HG02870 (cell line): ENCODE results near the gene KCNC1.

ENCODE experiments used
- ATAC-seq: cut with Tn5 transposase; IDR thresholded peaks from one replicate; pipeline ENCODE4 v1.9.1; 2021; ENCODE audit warnings: mild to moderate bottlenecking, moderate library complexity; ENCODE audit not compliant: unreplicated experiment

Gene KCNC1

DNA sequence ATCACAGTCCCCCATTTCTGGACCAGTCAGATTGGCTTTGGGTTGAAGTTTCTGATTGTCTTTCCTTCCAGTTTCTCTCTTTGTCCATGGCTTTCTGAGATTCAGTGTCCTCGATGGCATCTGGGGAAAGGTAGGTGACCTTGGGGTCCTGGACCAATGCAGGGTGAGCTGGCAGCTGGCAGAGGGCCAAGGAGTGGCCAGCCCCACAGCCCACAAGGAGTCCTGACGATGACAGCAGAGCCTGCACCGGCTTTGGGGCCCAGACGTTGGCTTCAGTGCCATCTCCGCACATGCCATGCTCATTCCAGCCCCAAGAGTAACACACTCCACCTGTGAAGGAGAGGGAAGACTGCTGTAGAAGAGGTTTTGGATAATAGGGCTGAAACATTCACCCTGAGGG, 53.5 kb downstream of the KCNC1 start:
- no peak for ATAC-seq

DNA sequence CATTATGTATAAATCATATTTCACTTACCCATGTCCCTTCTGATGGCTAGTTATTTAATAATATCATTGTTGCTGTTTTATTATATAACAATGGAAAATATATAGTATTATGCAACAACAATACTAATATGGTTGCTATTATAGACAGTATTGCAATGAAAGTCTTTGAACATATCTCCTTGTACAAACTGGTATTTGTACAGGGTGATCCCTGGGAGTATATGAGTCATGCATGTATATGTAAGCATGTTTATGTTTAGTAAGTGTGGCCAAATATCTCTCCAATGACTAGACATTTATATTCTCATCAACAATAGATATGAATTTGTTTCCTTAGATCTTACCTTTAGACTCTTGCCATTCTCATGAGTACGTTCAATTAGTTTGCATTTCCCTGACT, 55.9 kb downstream of the KCNC1 start:
- no peak for ATAC-seq

DNA sequence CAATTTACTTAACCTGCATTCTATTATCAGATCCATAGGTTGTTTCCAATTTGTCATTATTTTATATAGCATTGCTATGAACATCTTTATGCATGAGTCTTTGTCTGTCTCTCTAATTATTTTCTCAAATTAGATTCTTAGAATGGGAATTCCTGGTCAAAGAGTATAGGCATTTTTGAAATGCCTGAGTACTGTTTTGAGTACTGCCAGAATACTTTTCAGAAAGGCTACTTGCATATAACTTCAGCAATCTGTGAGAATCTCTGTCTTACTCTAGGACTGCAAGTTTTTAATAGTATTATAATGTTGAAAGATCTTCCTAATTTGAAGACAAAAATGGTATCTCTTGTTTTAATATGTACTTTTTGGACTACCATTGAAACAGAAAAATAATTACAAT, 56.6 kb downstream of the KCNC1 start:
- no peak for ATAC-seq

DNA sequence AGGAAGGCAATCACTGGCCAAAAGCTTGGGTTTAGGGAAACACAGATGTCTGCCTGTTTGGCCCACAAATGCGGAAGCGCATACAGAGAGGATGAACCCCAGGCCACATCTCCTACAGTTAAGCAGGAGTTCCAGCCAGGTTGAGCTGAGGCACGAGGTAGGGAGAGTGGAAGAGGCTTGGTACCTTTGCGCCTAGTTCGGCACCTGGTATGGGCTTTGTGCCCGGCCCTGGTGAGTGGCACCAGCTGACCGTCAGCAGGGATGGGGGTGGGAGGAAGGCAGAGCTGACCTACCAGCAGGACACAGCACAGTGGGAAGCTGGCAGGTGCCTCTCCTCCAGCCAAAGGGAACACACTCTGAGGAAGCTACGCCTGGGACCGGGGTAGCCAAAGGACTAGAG, 57.6 kb downstream of the KCNC1 start:
- no peak for ATAC-seq

DNA sequence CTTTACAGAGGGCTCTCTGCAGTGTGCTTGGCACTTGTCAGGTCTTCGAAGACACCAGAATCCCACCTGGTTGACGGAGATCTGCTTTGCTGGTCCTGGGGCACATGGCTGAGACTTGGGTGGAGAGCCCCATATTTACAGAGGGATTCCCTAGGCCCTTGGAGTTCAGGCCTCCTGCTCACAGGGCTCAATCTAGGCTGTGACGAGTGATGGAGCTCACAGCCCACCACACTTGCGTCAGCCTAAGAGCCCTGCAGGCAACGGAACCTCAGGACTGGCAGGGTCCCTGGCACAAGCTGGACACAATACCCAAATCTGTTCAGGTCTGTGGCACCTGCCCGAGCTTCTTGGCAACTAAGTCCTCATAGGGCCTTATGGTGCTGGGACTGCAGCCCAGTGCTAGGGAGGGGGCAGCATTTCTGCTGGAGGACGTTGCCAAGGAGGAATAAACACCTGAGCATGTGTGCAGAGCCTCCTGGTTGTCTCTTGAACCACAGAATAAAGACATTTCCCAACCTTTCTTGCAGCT, 59.1 kb downstream of the KCNC1 start:
- ATAC-seq: no peak

DNA sequence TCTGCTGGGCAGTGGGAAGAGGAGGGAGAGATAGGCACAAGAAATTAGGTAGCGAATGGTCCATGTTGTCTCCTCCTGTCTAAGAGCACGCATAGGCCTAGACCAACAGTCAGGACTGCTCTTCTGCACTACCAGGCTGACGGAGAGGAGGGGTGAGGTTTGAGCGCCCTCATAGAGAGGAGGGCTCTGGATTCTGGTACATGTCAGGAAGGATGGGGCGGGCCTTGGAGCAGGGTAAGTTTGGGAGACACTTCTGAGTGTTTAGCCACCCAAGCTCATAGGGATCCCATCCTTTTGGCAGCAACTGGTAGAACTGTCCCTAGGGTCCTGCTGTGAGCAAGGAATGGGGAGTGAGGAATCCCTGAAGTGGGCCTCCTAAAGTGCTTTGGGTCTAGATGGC, 60.4 kb downstream of the KCNC1 start:
- no peak for ATAC-seq

DNA sequence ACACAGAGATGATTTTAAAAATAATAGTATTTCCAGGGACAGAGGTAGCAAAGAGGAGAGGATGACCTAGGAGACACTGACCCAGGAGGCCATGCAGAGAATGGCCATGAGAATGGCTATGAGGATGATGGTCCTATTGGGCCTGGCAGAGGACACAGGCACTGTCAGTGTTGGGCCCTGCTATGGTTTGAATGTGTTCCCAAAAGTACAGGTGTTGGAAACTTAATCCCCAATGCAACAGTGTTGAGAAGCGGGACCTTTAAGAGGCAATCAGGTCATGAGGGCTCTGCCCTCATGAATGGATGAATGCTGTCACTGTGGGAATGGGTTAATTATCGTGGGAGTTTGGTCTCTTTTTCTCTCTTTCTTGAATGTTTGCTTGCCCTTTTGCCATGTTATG, 61.6 kb downstream of the KCNC1 start:
- ATAC-seq: no peak

DNA sequence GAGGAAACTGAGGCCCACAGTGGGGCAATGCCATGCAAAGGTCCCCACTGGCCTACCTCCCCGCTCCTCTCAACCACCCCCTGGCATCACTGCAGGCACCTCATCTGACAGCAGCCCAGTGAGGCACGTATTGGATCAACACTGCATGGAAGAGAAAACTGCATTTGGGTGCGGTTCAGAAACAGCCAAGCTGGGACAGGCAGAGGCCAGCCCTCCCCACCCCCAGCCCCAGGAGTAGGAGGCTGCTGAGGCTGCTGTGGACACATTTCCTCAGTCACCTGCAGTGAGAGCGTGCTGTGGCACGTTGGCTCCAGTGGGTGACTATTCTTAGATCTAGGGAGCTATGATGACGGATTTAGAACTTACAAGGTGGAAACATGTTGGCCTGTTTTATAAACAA, 63.7 kb downstream of the KCNC1 start:
- ATAC-seq: no peak

DNA sequence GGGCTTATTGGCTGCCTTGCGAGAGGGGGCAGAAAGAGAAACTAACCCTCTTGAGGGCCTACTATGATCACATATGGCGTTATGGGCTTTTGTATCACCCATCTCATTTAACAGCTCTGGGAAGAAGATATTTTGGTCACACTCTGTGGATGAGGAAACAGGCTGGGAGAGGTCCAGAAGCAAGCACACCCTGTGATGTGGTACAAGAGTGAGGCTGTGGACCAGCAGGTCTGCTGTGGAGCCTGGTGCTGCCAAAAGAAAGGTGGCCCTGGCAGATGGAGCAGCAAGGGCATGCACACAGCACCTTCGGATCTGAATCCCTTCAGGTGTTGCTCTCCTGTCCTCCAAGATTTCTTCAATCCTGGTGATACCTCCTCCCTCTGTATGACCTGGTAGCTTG, 64.1 kb downstream of the KCNC1 start:
- no peak for ATAC-seq

DNA sequence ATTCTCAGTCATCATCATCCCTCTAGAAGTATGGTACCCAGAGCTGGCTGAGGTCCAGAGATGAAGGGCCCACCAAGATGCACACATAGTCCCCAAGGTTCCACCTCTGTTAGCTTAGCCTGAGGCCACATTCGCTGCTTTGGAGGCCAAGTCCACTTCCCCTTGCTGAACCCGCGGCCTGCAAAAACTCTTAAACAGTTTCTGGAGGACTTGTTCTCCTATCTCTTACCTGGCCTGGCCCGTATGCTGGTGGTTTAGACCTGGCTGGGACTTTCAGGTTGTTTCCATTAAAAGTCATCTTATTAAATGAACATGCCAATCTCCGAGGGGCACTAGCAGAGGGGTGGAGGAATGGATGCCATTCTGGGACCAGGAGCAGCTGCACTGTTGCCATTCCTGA, 64.6 kb downstream of the KCNC1 start:
- ATAC-seq: no peak

DNA sequence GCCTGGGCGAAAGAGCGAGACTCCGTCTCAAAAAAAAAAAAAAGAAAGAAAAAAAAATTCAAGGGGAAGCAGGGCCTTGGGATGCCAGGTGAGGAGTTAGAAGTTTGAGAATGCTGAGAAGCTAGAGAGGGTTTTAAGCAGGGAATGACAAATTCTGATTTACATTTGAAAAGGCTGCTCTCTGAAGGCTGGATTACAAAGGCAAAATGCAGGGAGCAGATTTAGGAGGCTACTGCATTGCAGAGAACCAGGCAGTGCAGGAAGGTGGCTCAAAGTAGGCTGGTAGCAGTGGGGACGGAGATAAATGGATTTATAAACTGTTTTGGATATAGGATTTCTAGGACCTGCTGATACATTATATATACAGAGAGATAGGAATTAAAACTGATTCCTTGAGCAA, 66.6 kb downstream of the KCNC1 start:
- ATAC-seq: no peak

DNA sequence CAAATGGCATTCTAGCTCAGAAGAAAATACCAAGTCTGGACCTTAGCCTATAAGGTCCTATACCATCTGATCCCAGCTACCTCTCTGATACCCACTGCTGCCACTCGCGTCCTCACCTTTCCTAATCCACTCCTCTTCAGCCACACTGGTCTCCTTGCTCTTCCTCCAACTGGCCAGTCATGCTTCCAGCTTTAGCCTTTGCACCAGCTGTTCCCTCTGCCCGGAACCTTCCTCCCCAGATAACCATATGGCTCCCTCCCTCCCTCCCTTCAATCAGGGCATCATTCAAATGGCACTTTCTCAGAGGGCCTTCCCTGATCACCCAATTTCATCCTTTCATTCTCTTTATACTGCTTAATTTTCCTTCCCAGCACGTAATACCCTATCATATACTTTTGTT, 67.9 kb downstream of the KCNC1 start:
- ATAC-seq: no peak

DNA sequence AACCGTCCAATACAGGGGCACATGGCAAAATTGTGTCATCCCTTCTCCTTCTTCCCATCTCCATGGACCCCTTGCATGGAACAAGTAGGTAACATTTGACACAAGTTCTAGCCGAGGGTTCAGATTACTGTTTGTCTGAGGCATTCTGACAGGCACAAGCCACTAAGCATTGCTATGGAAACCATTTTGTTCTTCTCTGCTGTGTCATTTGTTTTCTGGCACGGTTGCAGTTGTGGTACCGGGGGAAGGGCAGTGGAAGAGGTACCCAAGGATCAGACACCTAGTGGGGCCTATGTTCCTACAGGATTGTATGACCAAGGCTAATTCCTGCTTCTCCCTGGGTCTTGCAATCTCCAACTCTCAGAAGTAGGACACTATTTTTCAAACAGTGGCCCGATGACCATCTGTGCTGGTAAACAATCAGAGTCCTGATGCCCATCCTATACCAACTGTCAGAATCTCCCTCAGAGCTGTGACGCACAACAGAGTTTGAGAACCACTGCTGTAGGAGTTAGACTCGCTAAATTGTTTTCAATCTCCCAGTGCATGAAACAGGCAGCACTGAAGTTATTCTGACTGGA, 69.3 kb downstream of the KCNC1 start:
- no peak for ATAC-seq

DNA sequence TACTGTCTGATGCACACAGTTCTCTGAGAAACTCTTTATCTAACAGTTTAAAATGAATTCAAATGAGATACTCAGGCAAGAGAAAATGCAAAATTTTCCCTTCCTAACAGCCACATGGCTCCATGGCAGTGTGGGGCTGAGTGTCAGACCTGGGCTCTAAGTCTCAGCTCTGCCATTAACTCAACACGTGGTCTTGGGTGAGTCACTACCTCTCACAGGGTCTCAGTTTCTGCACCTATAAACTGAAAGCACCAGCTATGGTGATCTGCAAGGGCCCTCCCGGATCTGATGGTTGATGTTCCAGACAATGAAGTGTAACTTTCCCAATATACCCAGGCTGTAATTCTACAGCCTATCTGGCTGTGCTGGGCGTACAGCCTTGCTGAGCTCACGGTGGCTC, 70.5 kb downstream of the KCNC1 start:
- ATAC-seq: no peak

DNA sequence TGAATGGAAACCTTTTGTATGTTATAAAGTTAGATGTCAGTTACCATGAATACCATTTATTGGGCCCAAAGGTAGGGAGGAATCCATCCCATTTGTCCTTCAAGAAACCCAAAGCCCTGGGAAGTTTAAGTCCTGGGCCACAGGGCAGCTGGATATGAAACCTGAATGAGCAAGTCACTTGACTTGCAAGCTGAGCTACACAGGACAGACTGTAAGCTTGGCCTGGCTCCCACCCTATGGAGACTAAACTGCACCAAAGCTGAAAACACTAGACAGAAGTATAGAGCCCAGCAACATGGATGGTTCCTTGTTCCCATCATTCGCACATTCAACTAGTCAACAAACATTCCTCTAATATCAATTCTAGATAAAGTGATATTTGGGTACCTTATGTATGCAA, 71.3 kb downstream of the KCNC1 start:
- ATAC-seq: no peak

DNA sequence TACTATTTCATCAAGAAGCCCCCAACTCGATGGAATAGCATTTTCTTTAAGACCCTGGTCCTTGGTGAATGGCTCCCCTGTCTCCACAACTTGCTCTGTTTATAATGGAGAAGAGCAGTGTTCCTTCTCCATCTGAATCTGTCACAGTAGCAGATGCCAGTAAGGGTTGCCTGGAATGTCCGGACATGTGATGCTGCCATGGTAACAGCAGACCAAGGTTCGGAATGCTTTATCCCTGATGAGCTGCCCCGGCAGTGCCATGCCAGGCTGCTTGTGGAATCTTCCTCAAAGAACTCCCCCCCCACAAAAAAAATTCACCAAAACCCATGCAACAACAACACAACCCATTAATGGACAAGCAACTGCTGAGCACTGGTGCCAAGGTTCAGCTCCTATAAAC, 72.5 kb downstream of the KCNC1 start:
- no peak for ATAC-seq

DNA sequence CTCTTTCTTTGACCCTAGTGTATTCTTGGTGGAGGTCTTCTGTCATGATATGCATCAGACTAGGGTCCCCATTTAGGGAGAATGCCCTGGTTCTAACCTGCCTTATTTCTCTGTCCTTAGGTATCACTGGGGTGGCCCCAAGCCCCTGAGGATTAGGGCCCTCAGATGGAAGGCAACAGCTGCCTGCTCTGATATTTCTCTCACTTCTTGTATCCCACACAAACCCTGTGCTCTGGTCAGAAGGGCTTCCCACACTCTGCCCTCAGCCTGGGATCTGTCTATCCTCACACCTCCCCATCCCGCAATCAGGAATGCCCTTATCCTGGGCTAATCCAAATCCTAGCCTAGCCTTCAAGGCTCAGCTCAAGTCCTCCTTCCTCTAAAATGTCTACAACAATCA, 75.5 kb downstream of the KCNC1 start:
- ATAC-seq: no peak

DNA sequence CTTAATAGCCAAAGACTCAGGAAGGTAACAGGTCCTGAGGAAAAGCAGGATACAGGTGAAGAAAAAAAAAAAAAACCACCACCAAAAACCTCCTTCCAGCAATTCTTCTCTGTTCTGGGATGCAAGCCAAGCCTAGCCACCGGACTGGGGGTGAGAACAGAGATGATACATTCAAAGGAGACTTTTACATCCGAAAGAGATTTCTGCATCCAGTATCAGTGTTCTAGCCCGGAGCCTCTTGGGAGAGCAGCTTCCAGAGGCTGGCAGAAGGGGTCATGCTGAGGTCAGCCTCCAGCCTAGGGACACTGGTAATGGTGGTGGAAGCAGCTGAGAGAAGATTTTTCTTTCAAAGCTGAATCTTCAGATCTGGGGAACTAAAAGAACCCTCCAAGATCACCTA, 76.2 kb downstream of the KCNC1 start:
- no peak for ATAC-seq

DNA sequence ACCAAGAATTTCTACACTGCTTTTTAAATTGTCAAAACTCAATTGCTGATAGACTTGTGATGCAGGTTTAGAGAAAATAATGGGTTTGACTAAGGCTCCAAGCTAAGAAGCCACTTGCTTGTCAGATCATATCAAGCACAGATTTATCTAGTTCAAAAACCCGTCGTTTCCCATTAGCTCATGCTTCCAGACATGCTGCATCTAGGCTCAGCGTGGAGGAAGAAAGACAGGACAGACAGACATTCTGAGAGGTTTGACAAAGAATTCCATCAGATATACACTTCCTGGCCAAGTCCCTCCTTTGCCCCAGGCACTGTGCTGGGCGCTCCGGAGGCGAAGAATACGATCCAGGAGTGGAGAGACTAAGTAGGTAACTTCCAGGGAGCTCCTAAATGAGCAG, 76.8 kb downstream of the KCNC1 start:
- ATAC-seq: no peak

DNA sequence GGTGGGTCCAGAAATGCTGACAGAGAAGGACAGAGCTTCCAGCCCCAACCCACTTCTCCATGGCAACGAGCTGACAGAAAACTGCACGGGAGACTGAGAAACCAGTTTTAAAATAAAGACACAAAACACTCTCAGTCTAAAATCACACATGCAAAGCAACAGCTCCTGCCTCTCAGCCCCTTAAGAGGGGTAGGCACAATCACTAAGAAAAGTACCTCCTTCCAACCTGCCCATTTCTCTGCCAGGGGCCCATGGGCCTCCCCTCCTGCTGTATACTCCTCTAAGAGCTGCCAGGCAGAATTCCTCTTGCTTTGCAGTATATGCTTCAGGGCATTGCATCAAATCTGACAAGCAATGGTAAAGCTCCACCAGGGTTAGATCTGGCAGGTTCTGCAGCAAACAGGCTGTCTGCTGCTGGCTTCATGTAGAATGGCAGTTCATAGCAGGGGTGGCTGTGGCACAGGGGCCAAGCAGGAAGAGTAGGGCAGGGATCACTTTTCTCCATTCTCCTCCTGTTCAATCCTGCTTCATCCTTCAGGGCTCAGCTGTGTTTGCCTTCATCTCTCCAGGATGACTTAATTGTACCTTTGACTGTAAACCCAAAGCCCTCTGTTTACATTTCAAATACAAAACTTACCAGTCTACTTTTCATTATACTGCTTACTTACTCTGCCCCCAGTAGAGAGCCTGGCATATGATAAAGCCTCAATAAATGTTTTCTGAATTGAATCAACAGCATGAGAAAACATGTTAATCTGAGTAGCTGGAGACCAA, 77.7 kb downstream of the KCNC1 start:
- no peak for ATAC-seq

DNA sequence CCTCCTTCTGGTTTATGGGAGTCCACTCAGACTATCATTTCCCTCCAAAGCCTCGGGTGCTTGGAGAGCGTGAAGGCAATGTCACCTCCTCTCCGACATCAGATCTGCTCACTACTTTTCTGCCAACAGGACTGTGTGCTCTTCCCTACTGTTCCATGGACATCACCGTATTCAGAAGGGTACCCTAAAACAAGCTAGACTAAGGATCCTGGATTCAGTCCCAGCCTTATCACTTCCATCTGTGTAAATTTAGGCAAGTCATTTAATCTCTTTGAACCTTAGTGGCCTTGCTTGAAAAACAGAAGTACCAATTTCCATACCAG, 78.2 kb downstream of the KCNC1 start:
- no peak for ATAC-seq

DNA sequence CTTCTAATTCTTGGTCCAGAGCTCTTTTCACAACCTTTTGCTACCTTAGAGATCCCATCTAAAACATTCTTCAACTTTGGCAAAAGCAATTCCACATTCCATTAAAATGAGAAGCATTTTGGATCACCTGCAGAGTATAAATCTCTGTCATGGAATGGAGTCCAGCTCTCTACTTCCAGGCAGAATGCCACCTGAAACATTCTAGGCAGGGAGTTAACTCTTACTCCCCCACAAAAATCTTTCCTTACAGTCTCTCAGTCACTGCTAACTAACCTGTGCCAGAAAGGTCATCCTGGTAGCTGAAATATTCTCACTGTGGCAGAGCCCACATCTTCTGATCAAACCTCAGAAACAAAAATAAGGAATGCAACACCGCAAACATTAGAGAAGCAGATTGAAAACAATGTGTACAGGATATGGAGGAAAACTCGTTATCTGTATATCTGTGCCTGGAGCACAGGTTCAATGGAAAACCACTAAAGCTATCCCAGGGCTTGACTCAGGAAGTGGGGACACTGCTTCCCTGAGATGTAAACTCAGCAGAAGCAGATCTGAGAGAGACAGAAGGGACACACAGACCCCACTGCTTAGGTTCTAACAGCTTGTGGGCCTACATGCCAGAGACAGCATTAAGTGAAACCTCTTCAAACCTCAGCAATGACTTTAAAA, 78.9 kb downstream of the KCNC1 start:
- ATAC-seq: no peak
